ENCODE data around the gene FTCDNL1.

GRCh38 chr2:199865905-199866304 lies 14.9 kb upstream of the FTCDNL1 start:
- TF ChIP-seq POLR2A (IDR thresholded peaks at IDR 0.05; ENCODE audit: low read length) (no peak), GATA1 (IDR thresholded peaks at IDR 0.05; ENCODE audit: low read depth, low read length) (no peak)
